Activated CD4-positive, alpha-beta T cell treated with anti-CD3 and anti-CD28 coated beads for 24 hours (primary cell): ENCODE data around the gene GOLGA5.
"Not testable (repeated sequence)": the region's sequence is repeated elsewhere in the genome, so short reads cannot be mapped to it uniquely, and the experiment has no call there.

Experiments used
- DNase-seq, 2 donors: peaks; one replicate each; pipeline ENCODE4 v3.0.0-alpha.2; 2020; ENCODE audit warnings: low read depth in 2 of 2

The GOLGA5 gene

GRCh38 chr14:92778868-92779565 is 15.1 kb upstream of the GOLGA5 start:
- not testable (repeated sequence) for DNase-seq

GRCh38 chr14:92780444-92781232 is 13.5 kb upstream of the GOLGA5 start:
- DNase-seq = no peak

- DNase-seq = no peak
Observed at GRCh38 chr14:92781350-92781749, 12.8 kb upstream of the GOLGA5 start.

- peak in 1 of 2 donors; percentile 9 for DNase-seq
Observed at GRCh38 chr14:92783813-92784431, 10.2 kb upstream of the GOLGA5 start.

GRCh38 chr14:92785667-92786426 is 8.3 kb upstream of the GOLGA5 start:
- DNase-seq = no peak

GRCh38 chr14:92786427-92786756 is 7.7 kb upstream of the GOLGA5 start:
- DNase-seq = no peak

- DNase-seq = no peak
Observed at GRCh38 chr14:92787554-92787953, 6.6 kb upstream of the GOLGA5 start.

GRCh38 chr14:92789457-92790089 is 4.5 kb upstream of the GOLGA5 start:
- DNase-seq = no peak

- no peak for DNase-seq
Observed at GRCh38 chr14:92792885-92793284, 1.2 kb upstream of the GOLGA5 start.

- no peak for DNase-seq
Observed at GRCh38 chr14:92794547-92794941, 439 bp downstream of the GOLGA5 start.

GRCh38 chr14:92794961-92795360 is 856 bp downstream of the GOLGA5 start:
- no peak for DNase-seq

- DNase-seq = no peak
Observed at GRCh38 chr14:92797935-92798653, 4.0 kb downstream of the GOLGA5 start.

GRCh38 chr14:92798811-92799210 is 4.7 kb downstream of the GOLGA5 start:
- DNase-seq = no peak

- DNase-seq = no peak
Observed at GRCh38 chr14:92800012-92800411, 5.9 kb downstream of the GOLGA5 start.

- no peak for DNase-seq
Observed at GRCh38 chr14:92800525-92800924, 6.4 kb downstream of the GOLGA5 start.

- DNase-seq = no peak
Observed at GRCh38 chr14:92801917-92802316, 7.8 kb downstream of the GOLGA5 start.

GRCh38 chr14:92802678-92803077 is 8.6 kb downstream of the GOLGA5 start:
- no peak for DNase-seq

GRCh38 chr14:92813201-92813600 is 19.1 kb downstream of the GOLGA5 start:
- no peak for DNase-seq

GRCh38 chr14:92819011-92819597 is 25.0 kb downstream of the GOLGA5 start:
- no peak for DNase-seq

GRCh38 chr14:92819680-92820535 is 25.8 kb downstream of the GOLGA5 start:
- not testable (repeated sequence) for DNase-seq
